ENCODE data around the gene PRKACG. TPM values are rescaled to one million over a fixed set of nuclear protein-coding genes. Genes with fewer than 3 reads are reported as not detected.

The PRKACG gene
- total and polyA plus RNA-seq, 2 of the 8 experiments (the other 6 are each of a cell fraction or from before 2014, with no cell fraction given) = not detected

- 94% methylated on average over 5 of the region's 5 CpGs; no CpG with 5 or more reads in 1 of the 2 experiments for WGBS, 2 experiments (ENCODE audit: extremely low coverage in 1 of 2, insufficient coverage in 1 of 2, insufficient read length in 1 of 2, insufficient replicate concordance in 2 of 2, low coverage in 1 of 2, low lambda C conversion rate in 2 of 2, missing lambda C conversion rate in 1 of 2)
- Histone ChIP-seq H2AK5ac (ENCODE audit: low read depth, low read length) (no peak overlapping the region), H3K4me1 (replicated peaks in 1 of 4; ENCODE audit: control insufficient read depth in 3 of 4, insufficient read depth in 4 of 4, low read length in 3 of 4) (peaks cover 0 to 7% (median 2%) of the 10 kb centered on the region in 4 experiments; a peak in 3 of 7 replicates), H3K27me3 (replicated peaks in 1 of 4; ENCODE audit: control insufficient read depth in 3 of 4, extremely low read depth in 1 of 4, insufficient read depth in 3 of 4, low read length in 3 of 4) (no peaks in the 10 kb centered on the region), H3K79me1 (ENCODE audit: low read depth, low read length) (no peaks in the 10 kb centered on the region), H2BK12ac (ENCODE audit: low read depth, low read length) (peak overlapping the region; percentile 20; the same call in 1 of the 2 replicates), H3K23ac (ENCODE audit: insufficient read length) (no peak overlapping the region), H4K20me1 (replicated peaks in 1 of 2; ENCODE audit: control insufficient read depth in 1 of 2, insufficient read depth in 2 of 2, low read length in 2 of 2) (no peaks in the 10 kb centered on the region), H4K8ac (ENCODE audit: extremely low read depth, insufficient read depth, low read length) (no peak overlapping the region), H2AFZ (ENCODE audit: low read length) (no peak overlapping the region), H3K27ac (ENCODE audit: low read depth, low read length) (no peak overlapping the region), H2BK5ac (ENCODE audit: low read depth, low read length) (no peak overlapping the region), H3K79me2 (ENCODE audit: control insufficient read depth in 1 of 2, insufficient read depth in 2 of 2, low read length in 2 of 2) (no peaks in the 10 kb centered on the region), H3K9me3 (ENCODE audit: insufficient read depth in 2 of 2, low read depth in 1 of 2, low read length in 1 of 2) (no peaks in the 10 kb centered on the region), H3K4me3 (ENCODE audit: extremely low read depth in 1 of 4, insufficient read depth in 2 of 4, low read depth in 3 of 4, low read length in 4 of 4) (no peak overlapping the region), H3K56ac (replicated peaks; ENCODE audit: insufficient read length, low read depth, low read length) (no peak overlapping the region), H2BK15ac (ENCODE audit: low read length) (no peak overlapping the region), H3K9ac (replicated peaks in 1 of 4; ENCODE audit: extremely low read depth in 1 of 4, low read depth in 3 of 4, low read length in 3 of 4) (no peak overlapping the region), H4K91ac (replicated peaks; ENCODE audit: insufficient read length, low read length) (no peak overlapping the region), H3K18ac (ENCODE audit: extremely low read depth, low read length) (0 out of 2 replicates have a peak overlapping the region, but pooled peaks have one; percentile 16), H2BK20ac (ENCODE audit: low read length) (no peak overlapping the region), H3K4me2 (ENCODE audit: insufficient read depth in 1 of 2, low read depth in 2 of 2, low read length in 2 of 2) (no peak overlapping the region), H4K5ac (ENCODE audit: insufficient read length, low read depth, low read length) (no peak overlapping the region), H2BK120ac (replicated peaks; ENCODE audit: low read depth, low read length) (no peak overlapping the region), H3K23me2 (ENCODE audit: low read depth, low read length) (no peaks in the 10 kb centered on the region), H3K36me3 (ENCODE audit: control insufficient read depth in 2 of 4, insufficient read depth in 4 of 4, low read length in 3 of 4) (no peaks in the 10 kb centered on the region), H3K14ac (ENCODE audit: insufficient read length) (no peak overlapping the region), H3K4ac (replicated peaks; ENCODE audit: insufficient read length, low read depth, low read length) (no peak overlapping the region)
- POLR2A ChIA-PET (ENCODE audit: partially characterized antibody) = no interaction called here
- FAIRE-seq = no peak
- CTCF ChIA-PET (ENCODE audit: partially characterized antibody) = interaction anchor here (0.7 to 2.9 kb wide), 19 partner anchors 10 to 431 kb away, joined by 3 to 18 read pairs (median 5); no protein-coding TSS in a partner anchor
- DNase-seq (ENCODE audit: low read depth in 1 of 2, low spot score in 2 of 2) = no peak
- TF ChIP-seq SAP30 (IDR thresholded peaks at IDR 0.05; ENCODE audit: insufficient read depth, insufficient replicate concordance, low read length) (no peak), CTCF (IDR thresholded peaks at IDR 0.05; ENCODE audit: control extremely low read depth in 1 of 3, insufficient read depth in 1 of 3, low read depth in 1 of 3, low read length in 3 of 3) (no peak)
These were observed 15.1 kb downstream of the PRKACG start for GRCh38 chr9:68998812-68999211.

All from H1 (cell line).